GM12878 (cell line): Measurements from ENCODE around the gene CLASP1. TPM values are rescaled to one million over a fixed set of nuclear protein-coding genes. Genes with fewer than 3 reads are reported as not detected.

Experiments used
- ATAC-seq: fragments of 200-7000 bp; cut with Tn5 transposase; 3 replicates; pipeline ENCODE4 v1.9.1; 2020; ENCODE audit warnings: mild to moderate bottlenecking, moderate library complexity
- BruUV-seq: library from RNA; stranded (reverse); fragments of 400-500 nt; replicated peaks from 2 replicates; lab custom pipeline; 2021; lab: Mats Ljungman, UMichigan
- CTCF ChIA-PET: fragments of 300-600 bp; sonication (Branson Sonifier 250); formaldehyde crosslinking; extraction: SDS; loops from one replicate; lab custom pipeline; 2021; ENCODE audit warnings: inconsistent platforms; lab: Yijun Ruan, JAX
- POLR2A ChIA-PET: fragments of 350-600 bp; formaldehyde crosslinking; extraction: SDS; loops from one replicate; lab custom pipeline; 2021; ENCODE audit warnings: inconsistent platforms; lab: Charles Lee
- RAD21 ChIA-PET: fragments of 300-600 bp; sonication (Branson Sonifier 250); formaldehyde crosslinking; loops from one replicate; lab custom pipeline; 2023; ENCODE audit warnings: antibody characterized with exemption; ENCODE audit not compliant: unreplicated experiment; lab: Charles Lee
- SMC1A ChIA-PET: fragments of 300-600 bp; sonication (Branson Sonifier 250); formaldehyde crosslinking; loops from one replicate; lab custom pipeline; 2023; ENCODE audit not compliant: unreplicated experiment, uncharacterized antibody; lab: Charles Lee
- DNase-seq: peaks from one replicate; pipeline ENCODE4 v3.0.0-alpha.2; 2011; ENCODE audit warnings: low read depth, low spot score
- FAIRE-seq: peaks from 3 replicates; lab custom pipeline; 2011; peaks lifted over from hg19 to GRCh38; lab: Jason Lieb, UNC
- H2AFZ ChIP-seq: 2 replicates; pipeline ENCODE4 v1.6.0; 2011; ENCODE audit warnings: low read depth, low read length, control low read depth; ENCODE audit not compliant: control insufficient read depth
- H3K27ac ChIP-seq: 2 replicates; pipeline ENCODE4 v1.5.1; 2011; ENCODE audit warnings: control low read depth; ENCODE audit not compliant: control insufficient read depth, insufficient read depth
- H3K27me3 ChIP-seq, 2 experiments: replicated peaks in 1 of 2; 2 replicates each; pipeline versions ENCODE4 v1.6.0 to v1.6.1; 2011; ENCODE audit warnings: low read length in 1 of 2; ENCODE audit not compliant: control insufficient read depth in 2 of 2, insufficient read depth in 2 of 2
- H3K36me3 ChIP-seq, 2 experiments: 2 replicates each; pipeline ENCODE4 v1.5.1; 2011; ENCODE audit warnings: low read length in 1 of 2; ENCODE audit not compliant: control insufficient read depth in 2 of 2, insufficient read depth in 2 of 2
- H3K4me1 ChIP-seq: 2 replicates; pipeline ENCODE4 v1.6.1; 2011; ENCODE audit warnings: mild to moderate bottlenecking, low read length, moderate library complexity, mixed read lengths; ENCODE audit not compliant: control insufficient read depth, insufficient read depth
- H3K4me2 ChIP-seq: 2 replicates; pipeline ENCODE4 v1.6.0; 2011; ENCODE audit warnings: control low read depth; ENCODE audit not compliant: control insufficient read depth, insufficient read depth
- H3K4me3 ChIP-seq: fragments of 200-600 bp; sonication (generic); 2 replicates; pipeline ENCODE4 v1.5.1; 2016
- H3K79me2 ChIP-seq: 2 replicates; pipeline ENCODE4 v1.6.0; 2011; ENCODE audit warnings: low read length; ENCODE audit not compliant: control insufficient read depth, insufficient read depth
- H3K9ac ChIP-seq: 2 replicates; pipeline ENCODE4 v1.8.0; 2011; ENCODE audit warnings: low read length, control low read depth, mixed read lengths; ENCODE audit not compliant: control insufficient read depth, insufficient read depth
- H3K9me3 ChIP-seq: replicated peaks from 3 replicates; pipeline ENCODE4 v1.5.1; 2011; ENCODE audit warnings: mild to moderate bottlenecking, low read length; ENCODE audit not compliant: control insufficient read depth, insufficient read depth
- H4K20me1 ChIP-seq: 2 replicates; pipeline ENCODE4 v1.6.0; 2011; ENCODE audit not compliant: control insufficient read depth, insufficient read depth
- CHD2 ChIP-seq: IDR thresholded peaks from 2 replicates; pipeline ENCODE4 v1.6.1; 2011; ENCODE audit warnings: low read depth, low read length, improper control_type of control experiment, borderline replicate concordance
- ETV6 ChIP-seq, 2 experiments: fragments of 450-650 bp in 1 of 2; IDR thresholded peaks in 1 of 2; conservative IDR thresholded peaks in 1 of 2; 2 replicates each; pipeline ENCODE4 v1.6.1; 2014; ENCODE audit warnings: antibody characterized with exemption in 1 of 2, borderline replicate concordance in 1 of 2, low read depth in 1 of 2, mild to moderate bottlenecking in 1 of 2, moderate library complexity in 1 of 2
- FOS ChIP-seq: IDR thresholded peaks from 3 replicates; pipeline ENCODE4 v1.6.1; 2011; ENCODE audit warnings: borderline replicate concordance; ENCODE audit not compliant: insufficient read length; ENCODE audit errors: extremely low read depth
- NBN ChIP-seq: fragments of 450-650 bp; IDR thresholded peaks from 2 replicates; pipeline ENCODE4 v1.6.1; 2016
- SIX5 ChIP-seq: IDR thresholded peaks from 2 replicates; pipeline ENCODE4 v1.6.1; 2011; ENCODE audit warnings: mild to moderate bottlenecking, low read depth, low read length, moderate library complexity; ENCODE audit not compliant: severe bottlenecking
- SMAD5 ChIP-seq: IDR thresholded peaks from 2 replicates; pipeline ENCODE4 v1.6.1; 2016; ENCODE audit warnings: antibody characterized with exemption, low read depth
- SMARCA5 ChIP-seq: fragments of 450-650 bp; IDR thresholded peaks from 2 replicates; pipeline ENCODE4 v1.6.1; 2017; ENCODE audit warnings: mild to moderate bottlenecking
- SRF ChIP-seq, 2 experiments: IDR thresholded peaks; 2 replicates each; pipeline ENCODE4 v1.6.1; 2011; ENCODE audit warnings: low read depth in 2 of 2, low read length in 2 of 2, mild to moderate bottlenecking in 1 of 2, moderate library complexity in 1 of 2
- TAF1 ChIP-seq: IDR thresholded peaks from 2 replicates; pipeline ENCODE4 v1.6.1; 2011; ENCODE audit warnings: mild to moderate bottlenecking, low read depth, low read length, borderline replicate concordance
- TCF3 ChIP-seq: IDR thresholded peaks from 2 replicates; pipeline ENCODE4 v1.6.1; 2012; ENCODE audit warnings: low read depth, mild to moderate bottlenecking, low read length, borderline replicate concordance; ENCODE audit not compliant: insufficient read depth
- ZNF274 ChIP-seq: IDR thresholded peaks from one replicate; pipeline ENCODE4 v1.8.0; 2011; ENCODE audit not compliant: insufficient read length, insufficient read depth
- ZSCAN29 ChIP-seq: fragments of 450-650 bp; IDR thresholded peaks from 2 replicates; pipeline ENCODE4 v1.6.1; 2017; ENCODE audit warnings: mild to moderate bottlenecking, moderate library complexity
- in situ Hi-C: fragments of 300-500 bp; cut with MboI; formaldehyde crosslinking; loops from 9 replicates; pipeline ENCODE4 v1.14.3; 2018; ENCODE audit warnings: mixed read lengths
- intact Hi-C: fragments of 100-400 bp; cut with micrococcal nuclease; formaldehyde crosslinking; loops from one replicate; pipeline ENCODE4 v1.14.2; 2022; ENCODE audit not compliant: unreplicated experiment
- polyA plus RNA-seq, 11 experiments: library from polyadenylated mRNA; depleted of rRNA in 4 of 11; unstranded in 6 of 11; stranded (reverse) in 5 of 11; fragments of >200 nt; fragmentation: Nextera tagmentation in 4 of 11; fragmentation: Illumina TruSeq in 1 of 11; extraction: Ambion mirVana in 4 of 11; extraction: Trizol in 1 of 11; gene quantifications; 1 replicate in 1 of 11; 2 replicates in 10 of 11; pipeline versions ENCODE4 v1.2.1 to v1.2.3, GENCODE V29; 2011 to 2016; ENCODE audit warnings: inconsistent platforms in 2 of 11, missing spikeins in 2 of 11, low read depth in 1 of 11
- total RNA-seq, 4 experiments: library from RNA; depleted of rRNA in 3 of 4; stranded (reverse); fragments of >200 nt in 3 of 4; fragmentation: Illumina TruSeq in 1 of 4; extraction: Trizol in 1 of 4; gene quantifications; 2 replicates each; pipeline versions ENCODE4 v1.2.1 to v1.2.3, GENCODE V29; 2013 to 2021
- TF ChIP-seq, protein P1 (sequence below): fragments of 450-650 bp; IDR thresholded peaks from 2 replicates; pipeline ENCODE4 v1.6.1; 2018; ENCODE audit warnings: mild to moderate bottlenecking, low read depth, moderate library complexity; ENCODE audit not compliant: partially characterized antibody
- TF ChIP-seq, protein P2 (sequence below): fragments of 450-650 bp; IDR thresholded peaks from 2 replicates; pipeline ENCODE4 v1.6.1; 2017; ENCODE audit warnings: mild to moderate bottlenecking, moderate library complexity
- TF ChIP-seq, protein P3 (sequence below): IDR thresholded peaks from 2 replicates; pipeline ENCODE4 v1.6.1; 2011; ENCODE audit warnings: borderline replicate concordance, low read depth, mild to moderate bottlenecking, moderate library complexity, mixed read lengths, low read length; ENCODE audit not compliant: insufficient read depth; ENCODE audit errors: extremely low read length

The CLASP1 gene
- total and polyA plus RNA-seq, 10 of the 15 experiments (the other 5 are each of a cell fraction or from before 2014, with no cell fraction given): 1.4 to 62.4 (median 32.9) TPM

DNA sequence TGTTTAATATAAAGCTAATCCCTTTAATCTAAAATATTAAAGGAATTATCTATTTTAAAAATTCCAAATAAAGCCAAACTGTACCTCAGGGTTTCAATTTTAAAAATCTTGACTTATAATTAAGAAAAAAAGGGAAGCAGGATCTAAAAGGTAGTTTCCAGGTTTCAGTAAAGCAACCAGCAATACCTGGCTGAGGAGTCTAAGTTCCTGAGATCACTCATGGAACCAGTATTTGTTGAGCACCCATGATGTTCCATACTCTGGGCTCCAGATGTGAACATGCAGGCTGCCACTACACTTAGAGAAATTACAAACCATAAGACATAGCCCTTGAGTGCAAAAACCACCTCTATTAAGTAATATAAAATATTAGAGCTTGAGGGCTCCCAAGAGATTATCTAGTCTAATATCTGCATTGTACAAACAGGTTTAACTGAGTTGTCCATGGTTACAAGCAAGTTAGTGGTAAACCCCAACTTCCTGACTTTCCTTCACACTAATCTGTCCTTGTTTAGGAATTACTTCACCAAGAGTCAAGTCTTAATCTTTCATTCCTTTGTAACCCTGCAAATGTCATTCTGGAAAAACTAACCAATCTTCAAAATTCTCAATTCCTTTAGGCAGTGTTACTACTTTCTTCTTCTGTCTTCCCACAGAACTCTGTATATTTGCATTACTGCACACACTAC, 49.2 kb downstream of the CLASP1 start:
- intact Hi-C loops (loop anchor here (5.0 kb wide), 2 partner anchors 97 to 117 kb away; no protein-coding TSS in a partner anchor), in situ Hi-C loops (no loop called here)
- H3K9ac ChIP-seq: no peak overlapping the region
- H2AFZ ChIP-seq: no peak overlapping the region
- 0 out of 2 replicates have a peak overlapping the region, but pooled peaks have one; percentile 23 for H3K4me3 ChIP-seq
- peak overlapping the region; percentile 21 for H3K4me2 ChIP-seq
- H3K4me1 ChIP-seq: peaks cover 38% of the 10 kb centered on the region
- POLR2A ChIA-PET: interaction anchor here (0.6 to 6.3 kb wide), 14 partner anchors 8 to 179 kb away, joined by 3 to 47 read pairs (median 4); partner anchors contain the start of genes CLASP1 and RNU4ATAC
- BruUV-seq: TSS peak; percentile 23
- peaks cover 0 to 4% of the 10 kb centered on the region in 2 experiments; a peak in 1 of 4 replicates for H3K36me3 ChIP-seq
- DNase-seq (peak; percentile 46), FAIRE-seq (no peak), ATAC-seq (peak; percentile 75)
- SMC1A ChIA-PET: interaction anchor here (0.6 to 3.2 kb wide), 9 partner anchors 17 to 1286 kb away, joined by 3 to 27 read pairs (median 5); partner anchors contain the start of gene RNU4ATAC
- no peaks in the 10 kb centered on the region; the same call in 2 of the 3 replicates for H3K9me3 ChIP-seq
- CTCF ChIA-PET: interaction anchor here (0.6 to 3.9 kb wide), 4 partner anchors 41 to 157 kb away, joined by 3 to 18 read pairs (median 3); partner anchors contain the start of gene CLASP1
- RAD21 ChIA-PET: interaction anchor here (0.6 to 4.2 kb wide), 6 partner anchors 10 to 99 kb away, joined by 3 to 14 read pairs (median 4); no protein-coding TSS in a partner anchor
- no peaks in the 10 kb centered on the region for H3K27me3 ChIP-seq
- H3K79me2 ChIP-seq: peaks cover 83% of the 10 kb centered on the region
- no peaks in the 10 kb centered on the region for H4K20me1 ChIP-seq
- H3K27ac ChIP-seq: peak overlapping the region; percentile 84
- TF ChIP-seq SMARCA5 (no peak), CHD2 (no peak), SMAD5 (no peak), ZSCAN29 (no peak), FOS (no peak), ETV6 (conservative IDR thresholded peaks at IDR 0.05 in 1 of 2, IDR thresholded peaks at IDR 0.05 in 1 of 2; ENCODE audit: borderline replicate concordance in 1 of 2, low read depth in 1 of 2) (no peak), SRF (IDR thresholded peaks at IDR 0.05; ENCODE audit: low read depth in 2 of 2, low read length in 2 of 2) (0 out of 4 replicates have a peak, but pooled peaks of 1 of the 2 experiments have one; percentile 29), TAF1 (no peak), SIX5 (no peak), TCF3 (peak; percentile 37; the same call in 1 of the 2 replicates), NBN (no peak), ZNF274 (no peak)
- TF ChIP-seq, protein P1, sequence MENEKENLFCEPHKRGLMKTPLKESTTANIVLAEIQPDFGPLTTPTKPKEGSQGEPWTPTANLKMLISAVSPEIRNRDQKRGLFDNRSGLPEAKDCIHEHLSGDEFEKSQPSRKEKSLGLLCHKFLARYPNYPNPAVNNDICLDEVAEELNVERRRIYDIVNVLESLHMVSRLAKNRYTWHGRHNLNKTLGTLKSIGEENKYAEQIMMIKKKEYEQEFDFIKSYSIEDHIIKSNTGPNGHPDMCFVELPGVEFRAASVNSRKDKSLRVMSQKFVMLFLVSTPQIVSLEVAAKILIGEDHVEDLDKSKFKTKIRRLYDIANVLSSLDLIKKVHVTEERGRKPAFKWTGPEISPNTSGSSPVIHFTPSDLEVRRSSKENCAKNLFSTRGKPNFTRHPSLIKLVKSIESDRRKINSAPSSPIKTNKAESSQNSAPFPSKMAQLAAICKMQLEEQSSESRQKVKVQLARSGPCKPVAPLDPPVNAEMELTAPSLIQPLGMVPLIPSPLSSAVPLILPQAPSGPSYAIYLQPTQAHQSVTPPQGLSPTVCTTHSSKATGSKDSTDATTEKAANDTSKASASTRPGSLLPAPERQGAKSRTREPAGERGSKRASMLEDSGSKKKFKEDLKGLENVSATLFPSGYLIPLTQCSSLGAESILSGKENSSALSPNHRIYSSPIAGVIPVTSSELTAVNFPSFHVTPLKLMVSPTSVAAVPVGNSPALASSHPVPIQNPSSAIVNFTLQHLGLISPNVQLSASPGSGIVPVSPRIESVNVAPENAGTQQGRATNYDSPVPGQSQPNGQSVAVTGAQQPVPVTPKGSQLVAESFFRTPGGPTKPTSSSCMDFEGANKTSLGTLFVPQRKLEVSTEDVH: no peak
- TF ChIP-seq, protein P2, sequence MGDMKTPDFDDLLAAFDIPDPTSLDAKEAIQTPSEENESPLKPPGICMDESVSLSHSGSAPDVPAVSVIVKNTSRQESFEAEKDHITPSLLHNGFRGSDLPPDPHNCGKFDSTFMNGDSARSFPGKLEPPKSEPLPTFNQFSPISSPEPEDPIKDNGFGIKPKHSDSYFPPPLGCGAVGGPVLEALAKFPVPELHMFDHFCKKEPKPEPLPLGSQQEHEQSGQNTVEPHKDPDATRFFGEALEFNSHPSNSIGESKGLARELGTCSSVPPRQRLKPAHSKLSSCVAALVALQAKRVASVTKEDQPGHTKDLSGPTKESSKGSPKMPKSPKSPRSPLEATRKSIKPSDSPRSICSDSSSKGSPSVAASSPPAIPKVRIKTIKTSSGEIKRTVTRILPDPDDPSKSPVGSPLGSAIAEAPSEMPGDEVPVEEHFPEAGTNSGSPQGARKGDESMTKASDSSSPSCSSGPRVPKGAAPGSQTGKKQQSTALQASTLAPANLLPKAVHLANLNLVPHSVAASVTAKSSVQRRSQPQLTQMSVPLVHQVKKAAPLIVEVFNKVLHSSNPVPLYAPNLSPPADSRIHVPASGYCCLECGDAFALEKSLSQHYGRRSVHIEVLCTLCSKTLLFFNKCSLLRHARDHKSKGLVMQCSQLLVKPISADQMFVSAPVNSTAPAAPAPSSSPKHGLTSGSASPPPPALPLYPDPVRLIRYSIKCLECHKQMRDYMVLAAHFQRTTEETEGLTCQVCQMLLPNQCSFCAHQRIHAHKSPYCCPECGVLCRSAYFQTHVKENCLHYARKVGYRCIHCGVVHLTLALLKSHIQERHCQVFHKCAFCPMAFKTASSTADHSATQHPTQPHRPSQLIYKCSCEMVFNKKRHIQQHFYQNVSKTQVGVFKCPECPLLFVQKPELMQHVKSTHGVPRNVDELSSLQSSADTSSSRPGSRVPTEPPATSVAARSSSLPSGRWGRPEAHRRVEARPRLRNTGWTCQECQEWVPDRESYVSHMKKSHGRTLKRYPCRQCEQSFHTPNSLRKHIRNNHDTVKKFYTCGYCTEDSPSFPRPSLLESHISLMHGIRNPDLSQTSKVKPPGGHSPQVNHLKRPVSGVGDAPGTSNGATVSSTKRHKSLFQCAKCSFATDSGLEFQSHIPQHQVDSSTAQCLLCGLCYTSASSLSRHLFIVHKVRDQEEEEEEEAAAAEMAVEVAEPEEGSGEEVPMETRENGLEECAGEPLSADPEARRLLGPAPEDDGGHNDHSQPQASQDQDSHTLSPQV: no peak
- TF ChIP-seq, protein P3, sequence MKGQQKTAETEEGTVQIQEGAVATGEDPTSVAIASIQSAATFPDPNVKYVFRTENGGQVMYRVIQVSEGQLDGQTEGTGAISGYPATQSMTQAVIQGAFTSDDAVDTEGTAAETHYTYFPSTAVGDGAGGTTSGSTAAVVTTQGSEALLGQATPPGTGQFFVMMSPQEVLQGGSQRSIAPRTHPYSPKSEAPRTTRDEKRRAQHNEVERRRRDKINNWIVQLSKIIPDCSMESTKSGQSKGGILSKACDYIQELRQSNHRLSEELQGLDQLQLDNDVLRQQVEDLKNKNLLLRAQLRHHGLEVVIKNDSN: no peak
